ENCODE measurements around the gene C7orf33.

C7orf33 gene

DNA sequence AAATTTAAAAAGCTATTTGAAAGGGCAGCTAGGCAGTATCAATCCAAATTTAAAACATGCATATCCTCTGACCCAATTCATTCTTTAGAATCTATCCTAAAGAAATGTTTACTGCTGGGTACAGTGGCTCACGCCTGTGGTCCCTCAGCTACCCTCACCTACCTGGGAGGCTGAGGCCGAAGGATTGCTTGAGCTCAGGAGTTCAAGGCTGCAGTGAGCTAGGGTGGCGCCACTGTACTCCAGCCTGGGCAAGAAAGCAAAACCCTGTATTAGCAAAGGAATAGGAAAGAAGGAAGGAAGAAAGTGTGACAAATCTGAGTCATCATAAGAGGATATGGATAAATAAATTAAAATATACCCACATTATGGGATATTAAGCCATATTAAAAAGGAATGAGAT lies 36.3 kb downstream of the C7orf33 start:
- Histone ChIP-seq H3K4me1 (ENCODE audit: control insufficient read depth, insufficient read depth, low read length, poor library complexity, severe bottlenecking) (peaks cover 4% of the 10 kb centered on the region), H3K36me3 (ENCODE audit: control insufficient read depth, insufficient read depth, low read length) (no peaks in the 10 kb centered on the region), H3K27ac (ENCODE audit: low read depth, low read length, severe bottlenecking) (no peak overlapping the region), H3K9me3 (ENCODE audit: control insufficient read depth, low read length) (no peaks in the 10 kb centered on the region), H3K4me3 (ENCODE audit: extremely low read depth, insufficient read depth, low read length, poor library complexity, severe bottlenecking) (no peak overlapping the region)
- WGBS, 2 experiments (ENCODE audit: insufficient coverage in 2 of 2): 93% methylated on average over 2 of the region's 3 CpGs; no CpG with 5 or more reads in 1 of the 2 experiments

DNA sequence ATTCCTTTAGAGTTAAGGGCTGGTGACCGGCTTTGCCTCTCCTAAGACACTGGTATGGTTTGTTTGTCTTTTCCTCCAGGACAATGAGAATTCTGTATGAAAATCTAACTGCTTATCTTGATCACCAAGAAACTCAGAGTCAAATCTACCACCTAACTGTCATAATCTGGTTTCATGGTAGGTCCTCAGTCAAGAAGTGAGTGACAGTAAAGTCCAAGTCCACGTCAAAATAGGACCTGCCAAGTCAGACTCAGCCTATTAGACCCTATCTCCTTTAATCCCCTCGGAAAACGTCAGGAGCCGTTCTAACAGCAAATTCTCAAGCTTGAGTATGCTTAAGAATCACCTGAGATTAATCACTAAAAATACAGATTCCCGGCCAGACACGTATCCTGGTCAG lies 37.4 kb downstream of the C7orf33 start:
- H3K9me3 ChIP-seq (ENCODE audit: control insufficient read depth, low read length): no peaks in the 10 kb centered on the region
- H3K36me3 ChIP-seq (ENCODE audit: control insufficient read depth, insufficient read depth, low read length): no peaks in the 10 kb centered on the region
- H3K27ac ChIP-seq (ENCODE audit: low read depth, low read length, severe bottlenecking): no peak overlapping the region
- 68 to 82% methylated on average over 4 to 7 of the region's 7 CpGs for WGBS, 2 experiments (ENCODE audit: insufficient coverage in 2 of 2)
- H3K4me1 ChIP-seq (ENCODE audit: control insufficient read depth, insufficient read depth, low read length, poor library complexity, severe bottlenecking): peaks cover 4% of the 10 kb centered on the region
- no peak overlapping the region for H3K4me3 ChIP-seq (ENCODE audit: extremely low read depth, insufficient read depth, low read length, poor library complexity, severe bottlenecking)

DNA sequence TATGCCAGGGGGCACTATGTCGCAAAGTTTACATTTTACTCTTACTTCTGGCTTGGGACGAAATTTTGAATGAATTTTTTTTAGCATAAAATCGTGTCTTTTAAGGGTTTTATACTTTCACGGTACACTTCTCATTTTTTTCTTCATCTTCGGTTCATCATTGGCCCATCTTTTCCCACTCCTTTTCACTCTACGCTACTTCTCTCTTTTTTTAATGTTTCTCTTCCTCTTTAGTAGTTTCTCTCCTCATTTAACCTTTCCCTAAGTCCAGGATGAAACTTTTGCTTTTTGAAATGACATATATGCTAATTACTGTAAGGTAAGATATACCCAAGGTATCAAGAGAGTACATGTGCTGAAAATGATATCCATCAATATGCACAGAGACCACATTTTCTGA lies 39.5 kb downstream of the C7orf33 start:
- H3K36me3 ChIP-seq (ENCODE audit: control insufficient read depth, insufficient read depth, low read length): no peaks in the 10 kb centered on the region
- H3K4me3 ChIP-seq (ENCODE audit: extremely low read depth, insufficient read depth, low read length, poor library complexity, severe bottlenecking): no peak overlapping the region
- WGBS, 2 experiments (ENCODE audit: insufficient coverage in 2 of 2): 86 to 97% methylated on average over 4 to 6 of the region's 6 CpGs
- no peak overlapping the region for H3K27ac ChIP-seq (ENCODE audit: low read depth, low read length, severe bottlenecking)
- peaks cover 4% of the 10 kb centered on the region for H3K4me1 ChIP-seq (ENCODE audit: control insufficient read depth, insufficient read depth, low read length, poor library complexity, severe bottlenecking)
- H3K9me3 ChIP-seq (ENCODE audit: control insufficient read depth, low read length): no peaks in the 10 kb centered on the region

DNA sequence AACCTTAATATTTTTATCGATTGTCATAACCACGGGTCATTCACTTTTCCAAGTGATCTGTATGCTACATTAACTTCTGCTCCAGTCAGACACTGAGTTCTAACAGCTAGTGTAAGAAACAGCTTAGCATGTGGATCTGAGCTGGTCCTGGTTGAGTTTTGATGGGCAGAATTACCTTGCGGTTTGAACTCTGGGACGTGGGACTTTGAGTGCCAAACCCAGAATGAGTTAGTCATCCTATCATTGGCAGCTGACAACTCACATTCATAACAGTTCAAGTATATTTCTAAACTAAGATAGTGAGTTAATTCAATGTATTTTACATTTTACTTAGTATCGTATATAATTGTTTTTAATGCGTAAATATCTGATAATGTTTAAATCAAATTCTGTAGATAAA lies 43.2 kb downstream of the C7orf33 start:
- 90 to 100% methylated on average over 2 of the region's 6 CpGs for WGBS, 2 experiments (ENCODE audit: insufficient coverage in 2 of 2)
- no peaks in the 10 kb centered on the region for H3K36me3 ChIP-seq (ENCODE audit: control insufficient read depth, insufficient read depth, low read length)
- H3K27ac ChIP-seq (ENCODE audit: low read depth, low read length, severe bottlenecking): no peak overlapping the region
- no peaks in the 10 kb centered on the region for H3K9me3 ChIP-seq (ENCODE audit: control insufficient read depth, low read length)
- peaks cover 2% of the 10 kb centered on the region for H3K4me1 ChIP-seq (ENCODE audit: control insufficient read depth, insufficient read depth, low read length, poor library complexity, severe bottlenecking)
- no peak overlapping the region for H3K4me3 ChIP-seq (ENCODE audit: extremely low read depth, insufficient read depth, low read length, poor library complexity, severe bottlenecking)

GRCh38 chr7:148637094-148637493 lies 46.5 kb downstream of the C7orf33 start:
- H3K27ac ChIP-seq (ENCODE audit: low read depth, low read length, severe bottlenecking): no peak overlapping the region
- no peaks in the 10 kb centered on the region for H3K9me3 ChIP-seq (ENCODE audit: control insufficient read depth, low read length)
- H3K4me3 ChIP-seq (ENCODE audit: extremely low read depth, insufficient read depth, low read length, poor library complexity, severe bottlenecking): no peak overlapping the region
- WGBS, 2 experiments (ENCODE audit: insufficient coverage in 2 of 2): 92 to 98% methylated on average over 16 to 18 of the region's 19 CpGs
- H3K4me1 ChIP-seq (ENCODE audit: control insufficient read depth, insufficient read depth, low read length, poor library complexity, severe bottlenecking): no peaks in the 10 kb centered on the region
- no peaks in the 10 kb centered on the region for H3K36me3 ChIP-seq (ENCODE audit: control insufficient read depth, insufficient read depth, low read length)

- Histone ChIP-seq H3K4me3 (ENCODE audit: extremely low read depth, insufficient read depth, low read length, poor library complexity, severe bottlenecking) (no peak overlapping the region), H3K9me3 (ENCODE audit: control insufficient read depth, low read length) (no peaks in the 10 kb centered on the region), H3K4me1 (ENCODE audit: control insufficient read depth, insufficient read depth, low read length, poor library complexity, severe bottlenecking) (no peaks in the 10 kb centered on the region), H3K36me3 (ENCODE audit: control insufficient read depth, insufficient read depth, low read length) (no peaks in the 10 kb centered on the region), H3K27ac (ENCODE audit: low read depth, low read length, severe bottlenecking) (no peak overlapping the region)
- WGBS, 2 experiments (ENCODE audit: insufficient coverage in 2 of 2): 83% methylated on average over 2 of the region's 2 CpGs; no CpG with 5 or more reads in 1 of the 2 experiments
Observed at GRCh38 chr7:148645898-148646297, 55.3 kb downstream of the C7orf33 start.

DNA sequence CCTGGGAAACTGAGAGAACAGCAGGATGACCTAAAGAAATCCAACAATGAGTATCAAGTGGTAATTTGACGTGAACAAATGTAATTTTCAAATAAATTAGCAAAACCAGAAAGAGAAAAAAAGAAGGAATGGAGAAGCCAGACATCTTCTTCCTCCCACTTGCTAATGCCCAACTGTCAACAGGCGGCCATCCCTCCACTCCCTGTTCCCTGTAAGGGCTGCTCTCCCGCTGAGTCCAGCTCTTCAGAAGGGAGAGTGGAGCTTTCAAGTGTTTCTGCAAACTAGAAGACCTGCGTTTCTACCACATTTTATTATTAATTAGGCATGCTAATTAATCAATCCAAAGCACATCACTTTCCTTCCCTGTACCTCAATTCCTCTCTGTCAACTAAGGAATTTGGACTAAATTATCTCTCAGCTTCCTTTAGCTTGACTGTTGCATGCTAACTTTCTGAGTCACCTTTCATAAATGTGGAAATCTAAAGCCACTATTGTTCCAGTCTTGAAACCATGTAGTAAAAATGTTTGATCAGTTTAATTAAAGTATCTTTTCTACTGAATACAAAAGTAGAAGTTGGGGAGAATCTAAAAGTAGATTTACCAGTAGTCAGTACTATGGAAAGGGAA lies 59.8 kb downstream of the C7orf33 start:
- Histone ChIP-seq H3K9me3 (ENCODE audit: control insufficient read depth, low read length) (no peaks in the 10 kb centered on the region), H3K36me3 (ENCODE audit: control insufficient read depth, insufficient read depth, low read length) (no peaks in the 10 kb centered on the region), H3K4me1 (ENCODE audit: control insufficient read depth, insufficient read depth, low read length, poor library complexity, severe bottlenecking) (no peaks in the 10 kb centered on the region), H3K27ac (ENCODE audit: low read depth, low read length, severe bottlenecking) (peak overlapping the region; percentile 24), H3K4me3 (ENCODE audit: extremely low read depth, insufficient read depth, low read length, poor library complexity, severe bottlenecking) (no peak overlapping the region)
- WGBS, 2 experiments (ENCODE audit: insufficient coverage in 2 of 2): 61 to 79% methylated on average over 2 to 3 of the region's 4 CpGs

DNA sequence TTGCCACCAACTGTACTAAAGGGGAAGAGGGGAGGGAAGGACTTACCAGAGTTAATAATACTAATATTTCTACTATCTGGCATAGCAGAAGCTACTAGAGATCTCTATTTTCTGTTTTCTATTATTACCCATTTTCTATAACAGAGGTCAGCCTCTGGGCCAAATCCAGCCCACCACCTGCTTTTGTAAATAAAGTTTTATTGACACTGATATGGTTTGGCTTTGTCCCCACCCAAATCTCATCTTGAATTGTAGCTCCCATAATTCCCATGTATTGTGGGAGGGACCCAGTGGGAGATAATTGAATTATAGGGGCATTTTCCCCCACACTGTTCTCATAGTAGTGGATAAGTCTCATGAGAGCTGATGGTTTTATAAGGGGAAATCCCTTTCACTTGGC lies 62.2 kb downstream of the C7orf33 start:
- Histone ChIP-seq H3K36me3 (ENCODE audit: control insufficient read depth, insufficient read depth, low read length) (no peaks in the 10 kb centered on the region), H3K4me1 (ENCODE audit: control insufficient read depth, insufficient read depth, low read length, poor library complexity, severe bottlenecking) (no peaks in the 10 kb centered on the region), H3K27ac (ENCODE audit: low read depth, low read length, severe bottlenecking) (no peak overlapping the region), H3K4me3 (ENCODE audit: extremely low read depth, insufficient read depth, low read length, poor library complexity, severe bottlenecking) (no peak overlapping the region), H3K9me3 (ENCODE audit: control insufficient read depth, low read length) (no peaks in the 10 kb centered on the region)

GRCh38 chr7:148657929-148658328 lies 67.4 kb downstream of the C7orf33 start:
- WGBS, 2 experiments (ENCODE audit: insufficient coverage in 2 of 2): 93 to 95% methylated on average over 1 to 4 of the region's 4 CpGs
- Histone ChIP-seq H3K9me3 (ENCODE audit: control insufficient read depth, low read length) (no peaks in the 10 kb centered on the region), H3K4me3 (ENCODE audit: extremely low read depth, insufficient read depth, low read length, poor library complexity, severe bottlenecking) (no peak overlapping the region), H3K27ac (ENCODE audit: low read depth, low read length, severe bottlenecking) (no peak overlapping the region), H3K4me1 (ENCODE audit: control insufficient read depth, insufficient read depth, low read length, poor library complexity, severe bottlenecking) (no peaks in the 10 kb centered on the region), H3K36me3 (ENCODE audit: control insufficient read depth, insufficient read depth, low read length) (no peaks in the 10 kb centered on the region)

DNA sequence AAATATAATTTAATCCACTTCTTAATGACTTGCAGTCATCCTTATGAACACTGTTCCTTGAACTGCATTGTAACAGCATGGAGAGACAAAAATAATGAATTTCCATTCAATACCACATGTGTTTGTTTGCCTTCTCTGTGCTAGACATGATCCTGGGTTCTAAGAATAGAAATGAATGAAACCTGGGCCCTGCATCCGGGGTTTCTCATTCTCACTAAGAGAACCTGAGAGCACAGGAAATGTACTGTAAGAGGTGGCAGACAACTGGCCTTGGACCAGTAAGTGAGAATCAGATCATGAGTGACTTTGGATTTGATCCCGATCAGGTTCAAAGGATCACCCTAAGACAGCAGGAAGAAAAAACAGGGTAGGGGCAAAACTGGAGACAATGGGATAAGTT lies 70.9 kb downstream of the C7orf33 start:
- H3K36me3 ChIP-seq (ENCODE audit: control insufficient read depth, insufficient read depth, low read length): no peaks in the 10 kb centered on the region
- no peak overlapping the region for H3K27ac ChIP-seq (ENCODE audit: low read depth, low read length, severe bottlenecking)
- 95% methylated on average over 2 of the region's 2 CpGs for WGBS, 2 experiments (ENCODE audit: insufficient coverage in 2 of 2)
- no peaks in the 10 kb centered on the region for H3K4me1 ChIP-seq (ENCODE audit: control insufficient read depth, insufficient read depth, low read length, poor library complexity, severe bottlenecking)
- H3K4me3 ChIP-seq (ENCODE audit: extremely low read depth, insufficient read depth, low read length, poor library complexity, severe bottlenecking): no peak overlapping the region
- no peaks in the 10 kb centered on the region for H3K9me3 ChIP-seq (ENCODE audit: control insufficient read depth, low read length)

DNA sequence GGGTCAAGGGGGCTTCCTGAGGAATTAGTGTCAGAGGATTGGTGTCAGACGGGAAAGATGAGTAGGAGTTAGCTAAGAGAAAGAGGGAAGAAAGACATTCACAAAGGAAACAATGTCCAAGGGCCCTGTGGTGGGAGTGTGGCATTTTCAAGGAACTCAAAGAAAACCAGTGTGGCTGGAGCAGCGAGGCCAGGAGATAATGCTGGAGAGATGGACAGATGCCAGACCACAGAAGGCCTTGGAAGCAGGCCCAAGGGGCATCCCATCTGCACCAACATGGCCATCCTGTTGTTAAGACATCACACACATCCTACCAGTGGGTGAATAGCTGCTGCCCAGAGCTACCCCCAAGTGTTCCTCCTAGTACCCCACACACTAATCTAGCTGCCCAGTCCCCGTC lies 72.1 kb downstream of the C7orf33 start:
- no peaks in the 10 kb centered on the region for H3K4me1 ChIP-seq (ENCODE audit: control insufficient read depth, insufficient read depth, low read length, poor library complexity, severe bottlenecking)
- H3K4me3 ChIP-seq (ENCODE audit: extremely low read depth, insufficient read depth, low read length, poor library complexity, severe bottlenecking): no peak overlapping the region
- no peak overlapping the region for H3K27ac ChIP-seq (ENCODE audit: low read depth, low read length, severe bottlenecking)
- no peaks in the 10 kb centered on the region for H3K9me3 ChIP-seq (ENCODE audit: control insufficient read depth, low read length)
- no peaks in the 10 kb centered on the region for H3K36me3 ChIP-seq (ENCODE audit: control insufficient read depth, insufficient read depth, low read length)
- 87 to 92% methylated on average over 2 to 3 of the region's 3 CpGs for WGBS, 2 experiments (ENCODE audit: insufficient coverage in 2 of 2)
